HepG2 (cell line): ENCODE measurements around the gene IQSEC1. TPM values are rescaled to one million over a fixed set of nuclear protein-coding genes. Genes with fewer than 3 reads are reported as not detected.

Source experiments
- ATAC-seq: fragments of 200-7000 bp; cut with Tn5 transposase; 3 replicates; pipeline ENCODE4 v1.9.1; 2020; ENCODE audit warnings: mild to moderate bottlenecking, moderate library complexity
- BruUV-seq: library from RNA; stranded (reverse); fragments of 400-500 nt; replicated peaks from 2 replicates; lab custom pipeline; 2021; lab: Mats Ljungman, UMichigan
- CTCF ChIA-PET: fragments of 300-600 bp; formaldehyde crosslinking; extraction: SDS; loops from one replicate; lab custom pipeline; 2021; ENCODE audit warnings: low total read pairs, inconsistent platforms, low intra/inter-chr PET ratio; lab: Yijun Ruan, JAX
- POLR2A ChIA-PET: fragments of 350-600 bp; sonication (Branson Sonifier 250); formaldehyde crosslinking; loops from one replicate; lab custom pipeline; 2020; ENCODE audit warnings: antibody characterized with exemption, inconsistent platforms; lab: Yijun Ruan, JAX
- DNase-seq: peaks from one replicate; pipeline ENCODE4 v3.0.0-alpha.2; 2015; ENCODE audit warnings: low spot score
- FAIRE-seq: peaks from 3 replicates; lab custom pipeline; 2011; peaks lifted over from hg19 to GRCh38; lab: Jason Lieb, UNC
- H2AFZ ChIP-seq: one replicate; pipeline ENCODE4 v1.6.1; 2011; ENCODE audit warnings: low read length, inconsistent platforms
- H3K27ac ChIP-seq: fragments of 300-600 bp; 3 replicates; pipeline ENCODE4 v1.8.0; 2011; ENCODE audit warnings: mixed run types, mild to moderate bottlenecking, mixed read lengths, low read length, inconsistent platforms; ENCODE audit not compliant: insufficient read depth; ENCODE audit errors: extremely low read length
- H3K27me3 ChIP-seq, 2 experiments: fragments of 200-600 bp in 1 of 2; 2 replicates in 1 of 2; 3 replicates in 1 of 2; pipeline versions ENCODE4 v1.6.0 to v1.8.0; 2011; ENCODE audit warnings: low read length in 2 of 2, mild to moderate bottlenecking in 2 of 2, moderate library complexity in 2 of 2, inconsistent platforms in 1 of 2; ENCODE audit not compliant: insufficient read depth in 2 of 2, control insufficient read depth in 1 of 2
- H3K36me3 ChIP-seq, 2 experiments: fragments of 200-600 bp in 1 of 2; replicated peaks in 1 of 2; 2 replicates in 1 of 2; 3 replicates in 1 of 2; pipeline versions ENCODE4 v1.5.1 to v1.8.0; 2011; ENCODE audit warnings: low read length in 2 of 2, inconsistent platforms in 1 of 2; ENCODE audit not compliant: insufficient read depth in 2 of 2, control insufficient read depth in 1 of 2
- H3K4me1 ChIP-seq: 2 replicates; pipeline ENCODE4 v1.5.1; 2012; ENCODE audit warnings: low read length, inconsistent platforms; ENCODE audit not compliant: insufficient read depth
- H3K4me2 ChIP-seq: 2 replicates; pipeline ENCODE4 v1.6.0; 2011; ENCODE audit warnings: low read depth, low read length, inconsistent platforms
- H3K4me3 ChIP-seq, 3 experiments: fragments of 200-600 bp in 1 of 3; sonication (generic), shearing (Covaris generic) in 1 of 3; replicated peaks in 1 of 3; 2 replicates each; pipeline ENCODE4 v1.5.1; 2011 to 2016; ENCODE audit warnings: low read length in 3 of 3, inconsistent platforms in 2 of 3, low read depth in 2 of 3, mild to moderate bottlenecking in 2 of 3, control low read depth in 1 of 3, mixed read lengths in 1 of 3; ENCODE audit not compliant: insufficient read depth in 1 of 3
- H3K79me2 ChIP-seq: one replicate; pipeline ENCODE4 v1.6.1; 2011; ENCODE audit warnings: low read length, inconsistent platforms; ENCODE audit not compliant: insufficient read depth
- H3K9ac ChIP-seq: 2 replicates; pipeline ENCODE4 v1.6.0; 2011; ENCODE audit warnings: mild to moderate bottlenecking, low read depth, low read length, inconsistent platforms; ENCODE audit not compliant: insufficient read depth
- H3K9me3 ChIP-seq: 2 replicates; pipeline ENCODE4 v1.5.1; 2012; ENCODE audit warnings: mild to moderate bottlenecking, low read length
- H4K20me1 ChIP-seq: 2 replicates; pipeline ENCODE4 v1.6.0; 2011; ENCODE audit warnings: inconsistent platforms, mild to moderate bottlenecking, low read length, moderate library complexity; ENCODE audit not compliant: insufficient read depth
- AGO2 ChIP-seq: fragments of 200-400 bp; formaldehyde crosslinking; optimal IDR thresholded peaks from 2 replicates; pipeline ENCODE3; 2017; ENCODE audit warnings: mild to moderate bottlenecking, low read depth, low read length, moderate library complexity
- KAT8 ChIP-seq: IDR thresholded peaks from 2 replicates; pipeline ENCODE4 v1.6.1; 2016; ENCODE audit warnings: missing genetic modification reagents, missing compliant biosample characterization
- KDM1A ChIP-seq: IDR thresholded peaks from 2 replicates; pipeline ENCODE4 v1.6.1; 2016; ENCODE audit warnings: missing compliant biosample characterization
- NCOA1 ChIP-seq: sonication (generic); formaldehyde crosslinking; IDR thresholded peaks from 2 replicates; pipeline ENCODE4 v1.9.0; 2021; ENCODE audit warnings: missing genetic modification reagents
- NFYB ChIP-seq: sonication (generic); formaldehyde crosslinking; IDR thresholded peaks from 2 replicates; pipeline ENCODE4 v1.4.0; 2020; ENCODE audit warnings: missing genetic modification reagents
- PCBP2 ChIP-seq: fragments of 200-400 bp; formaldehyde crosslinking; optimal IDR thresholded peaks from 2 replicates; pipeline ENCODE3; 2018; ENCODE audit warnings: low read length, low read depth; ENCODE audit not compliant: poor library complexity, severe bottlenecking
- POLR2A ChIP-seq, 2 experiments: IDR thresholded peaks; 2 replicates each; pipeline ENCODE4 v1.6.1; 2011; ENCODE audit warnings: low read depth in 2 of 2, low read length in 2 of 2, mild to moderate bottlenecking in 1 of 2, moderate library complexity in 1 of 2; ENCODE audit not compliant: insufficient read depth in 1 of 2
- POLR2G ChIP-seq: fragments of 200-400 bp; formaldehyde crosslinking; IDR thresholded peaks from 2 replicates; pipeline ENCODE4 v1.6.1; 2018; ENCODE audit warnings: mild to moderate bottlenecking, low read depth, low read length, moderate library complexity
- RFX3 ChIP-seq: IDR thresholded peaks from 2 replicates; pipeline ENCODE4 v1.6.1; 2016; ENCODE audit warnings: missing biosample characterization, missing genetic modification reagents
- ZBTB21 ChIP-seq: sonication (generic); formaldehyde crosslinking; IDR thresholded peaks from 2 replicates; pipeline ENCODE4 v1.4.0; 2020; ENCODE audit warnings: missing genetic modification reagents
- ZNF460 ChIP-seq: sonication (generic); formaldehyde crosslinking; IDR thresholded peaks from 2 replicates; pipeline ENCODE4 v1.5.1; 2020; ENCODE audit warnings: missing genetic modification reagents, mild to moderate bottlenecking, borderline replicate concordance
- ZNF549 ChIP-seq: sonication (generic); formaldehyde crosslinking; IDR thresholded peaks from 2 replicates; pipeline ENCODE4 v1.5.0; 2020; ENCODE audit warnings: missing genetic modification reagents
- ZNF841 ChIP-seq: sonication (generic); formaldehyde crosslinking; IDR thresholded peaks from 2 replicates; pipeline ENCODE4 v1.8.1; 2023; ENCODE audit warnings: missing genetic modification reagents, borderline replicate concordance
- ZSCAN20 ChIP-seq: sonication (generic); formaldehyde crosslinking; IDR thresholded peaks from 2 replicates; pipeline ENCODE4 v1.4.0; 2020; ENCODE audit warnings: missing genetic modification reagents, mild to moderate bottlenecking, borderline replicate concordance
- ZSCAN22 ChIP-seq: sonication (generic); formaldehyde crosslinking; IDR thresholded peaks from 2 replicates; pipeline ENCODE4 v1.4.0; 2020; ENCODE audit warnings: mild to moderate bottlenecking, missing genetic modification reagents
- WGBS: methylation state at CpG from one replicate; pipeline ENCODE4 v1.1.6; 2017; ENCODE audit warnings: low lambda C conversion rate; 5-methylcytosine and 5-hydroxymethylcytosine counted together
- in situ Hi-C: cut with HindIII; loops from 2 replicates; pipeline ENCODE4 v1.10.0; 2017; ENCODE audit warnings: low pct_unique_long_range_greater_than_20kb; ENCODE audit not compliant: extremely low pct_ligation_motif_present
- intact Hi-C: fragments of 100-400 bp; cut with micrococcal nuclease; formaldehyde crosslinking; loops from one replicate; pipeline ENCODE4 v1.10.0; 2022; ENCODE audit not compliant: unreplicated experiment
- polyA plus RNA-seq, 8 experiments: library from polyadenylated mRNA; depleted of rRNA in 3 of 8; stranded (reverse) in 7 of 8; unstranded in 1 of 8; fragments of >200 nt; fragmentation: Illumina TruSeq in 4 of 8; extraction: Trizol in 4 of 8; gene quantifications; 2 replicates each; pipeline versions ENCODE4 v1.2.1 to v1.2.3, GENCODE V29; 2011 to 2016; ENCODE audit warnings: low read depth in 4 of 8, missing spikeins in 1 of 8, mixed read lengths in 1 of 8; ENCODE audit not compliant: insufficient read depth in 1 of 8
- total RNA-seq, 5 experiments: library from RNA; depleted of rRNA; stranded (reverse); fragments of >200 nt; fragmentation: Illumina TruSeq; extraction: Trizol; gene quantifications; 2 replicates each; pipeline ENCODE4 v1.2.3, GENCODE V29; 2016; ENCODE audit warnings: low read depth in 1 of 5
- TF ChIP-seq, protein P1 (sequence below), 2 experiments: IDR thresholded peaks; 2 replicates each; pipeline ENCODE4 v1.6.1; 2011 to 2012; ENCODE audit warnings: low read length in 2 of 2, borderline replicate concordance in 1 of 2, low read depth in 1 of 2, mild to moderate bottlenecking in 1 of 2, moderate library complexity in 1 of 2

IQSEC1 gene
- total and polyA plus RNA-seq, 2 of the 13 experiments (the other 11 are each of a cell fraction or from before 2014, with no cell fraction given) = 17.4 to 20.2 TPM

DNA sequence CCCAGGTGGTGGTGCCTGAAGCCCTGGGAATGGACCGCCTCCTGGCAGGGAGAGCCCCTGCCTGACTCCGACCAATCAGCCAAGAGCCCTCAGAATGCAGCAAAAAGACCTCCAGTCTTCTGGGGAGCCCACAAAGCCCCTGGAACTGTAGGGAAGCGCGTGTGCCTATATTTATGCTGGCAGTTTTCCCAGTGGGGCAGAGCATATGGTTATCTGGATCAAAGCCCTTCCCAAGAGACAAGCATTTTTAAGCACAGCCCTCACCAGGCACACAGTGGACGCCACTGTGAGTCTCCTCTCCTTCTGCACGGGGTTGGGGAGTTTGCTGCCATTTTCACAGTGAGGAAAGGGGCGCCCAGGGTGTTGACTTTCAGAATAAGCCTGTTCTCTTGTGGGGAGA is 150.9 kb downstream of the IQSEC1 start:
- BruUV-seq = no TSS peak

DNA sequence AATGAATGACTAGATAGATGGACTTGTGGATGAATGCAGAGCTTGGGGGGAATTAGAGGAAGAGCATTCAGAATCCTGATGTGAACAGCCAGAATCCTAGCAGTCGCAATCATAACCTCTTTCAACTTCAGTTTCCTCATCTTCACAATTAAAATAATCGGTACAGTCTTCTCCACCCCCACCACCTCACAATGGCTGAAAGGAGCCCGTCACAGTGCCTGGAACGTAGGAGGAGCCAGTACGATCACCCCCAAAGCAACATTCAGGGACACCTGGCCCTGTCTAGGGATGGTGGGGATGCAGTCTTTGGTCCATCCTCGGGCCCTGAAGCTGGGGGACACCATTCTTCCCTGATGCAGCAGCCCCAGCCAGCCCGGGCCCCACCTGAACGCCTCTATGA is 151.5 kb downstream of the IQSEC1 start:
- Histone ChIP-seq H3K79me2 (no peaks in the 10 kb centered on the region), H3K36me3 (peaks cover 50 to 94% of the 10 kb centered on the region in 2 experiments), H3K9me3 (no peaks in the 10 kb centered on the region), H3K9ac (no peak overlapping the region), H3K4me1 (no peaks in the 10 kb centered on the region), H4K20me1 (peaks cover 3% of the 10 kb centered on the region; the same call in 1 of the 2 replicates), H2AFZ (no peak overlapping the region), H3K27me3 (no peaks in the 10 kb centered on the region), H3K4me3 (no peak overlapping the region), H3K27ac (no peak overlapping the region), H3K4me2 (no peak overlapping the region)
- intact Hi-C loops (no loop called here), in situ Hi-C loops (no loop called here)
- 97% methylated on average over 8 of the region's 8 CpGs for WGBS
- FAIRE-seq = no peak
- DNase-seq = no peak
- POLR2A ChIA-PET = no interaction called here
- no peak for ATAC-seq
- CTCF ChIA-PET = no interaction called here
- BruUV-seq = no TSS peak
- no peak for TF ChIP-seq ZNF841 (CRISPR knock-in tag)
- no peak for TF ChIP-seq ZBTB21 (CRISPR knock-in tag)
- no peak for TF ChIP-seq PCBP2
- TF ChIP-seq KDM1A (CRISPR knock-in tag) = no peak
- TF ChIP-seq KAT8 (CRISPR knock-in tag) = no peak
- TF ChIP-seq RFX3 (CRISPR knock-in tag) = no peak
- TF ChIP-seq, protein P1, sequence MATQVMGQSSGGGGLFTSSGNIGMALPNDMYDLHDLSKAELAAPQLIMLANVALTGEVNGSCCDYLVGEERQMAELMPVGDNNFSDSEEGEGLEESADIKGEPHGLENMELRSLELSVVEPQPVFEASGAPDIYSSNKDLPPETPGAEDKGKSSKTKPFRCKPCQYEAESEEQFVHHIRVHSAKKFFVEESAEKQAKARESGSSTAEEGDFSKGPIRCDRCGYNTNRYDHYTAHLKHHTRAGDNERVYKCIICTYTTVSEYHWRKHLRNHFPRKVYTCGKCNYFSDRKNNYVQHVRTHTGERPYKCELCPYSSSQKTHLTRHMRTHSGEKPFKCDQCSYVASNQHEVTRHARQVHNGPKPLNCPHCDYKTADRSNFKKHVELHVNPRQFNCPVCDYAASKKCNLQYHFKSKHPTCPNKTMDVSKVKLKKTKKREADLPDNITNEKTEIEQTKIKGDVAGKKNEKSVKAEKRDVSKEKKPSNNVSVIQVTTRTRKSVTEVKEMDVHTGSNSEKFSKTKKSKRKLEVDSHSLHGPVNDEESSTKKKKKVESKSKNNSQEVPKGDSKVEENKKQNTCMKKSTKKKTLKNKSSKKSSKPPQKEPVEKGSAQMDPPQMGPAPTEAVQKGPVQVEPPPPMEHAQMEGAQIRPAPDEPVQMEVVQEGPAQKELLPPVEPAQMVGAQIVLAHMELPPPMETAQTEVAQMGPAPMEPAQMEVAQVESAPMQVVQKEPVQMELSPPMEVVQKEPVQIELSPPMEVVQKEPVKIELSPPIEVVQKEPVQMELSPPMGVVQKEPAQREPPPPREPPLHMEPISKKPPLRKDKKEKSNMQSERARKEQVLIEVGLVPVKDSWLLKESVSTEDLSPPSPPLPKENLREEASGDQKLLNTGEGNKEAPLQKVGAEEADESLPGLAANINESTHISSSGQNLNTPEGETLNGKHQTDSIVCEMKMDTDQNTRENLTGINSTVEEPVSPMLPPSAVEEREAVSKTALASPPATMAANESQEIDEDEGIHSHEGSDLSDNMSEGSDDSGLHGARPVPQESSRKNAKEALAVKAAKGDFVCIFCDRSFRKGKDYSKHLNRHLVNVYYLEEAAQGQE (IDR thresholded peaks at IDR 0.05; ENCODE audit: borderline replicate concordance in 1 of 2, low read depth in 1 of 2, low read length in 2 of 2) = no peak
- TF ChIP-seq POLR2A (IDR thresholded peaks at IDR 0.05; ENCODE audit: insufficient read depth in 1 of 2, low read depth in 2 of 2, low read length in 2 of 2) = no peak
- TF ChIP-seq ZSCAN22 (CRISPR knock-in tag) = no peak
- TF ChIP-seq AGO2 = no peak
- TF ChIP-seq NFYB (CRISPR knock-in tag) = no peak
- no peak for TF ChIP-seq POLR2G
- no peak for TF ChIP-seq ZNF460 (CRISPR knock-in tag)

More for the DNA sequence above, 150.9 kb downstream of the IQSEC1 start:
- Histone ChIP-seq H3K4me2 (no peak overlapping the region), H3K27me3 (no peaks in the 10 kb centered on the region), H3K9me3 (no peaks in the 10 kb centered on the region), H3K9ac (no peak overlapping the region), H3K4me1 (no peaks in the 10 kb centered on the region), H3K4me3 (no peak overlapping the region), H3K79me2 (no peaks in the 10 kb centered on the region), H3K36me3 (peaks cover 55 to 89% of the 10 kb centered on the region in 2 experiments), H3K27ac (no peak overlapping the region), H4K20me1 (peaks cover 9% of the 10 kb centered on the region; the same call in 1 of the 2 replicates), H2AFZ (no peak overlapping the region)
- ATAC-seq (no peak), DNase-seq (no peak), FAIRE-seq (no peak)
- TF ChIP-seq ZSCAN20 (no peak), NCOA1 (CRISPR knock-in tag) (no peak), ZNF549 (CRISPR knock-in tag) (no peak)
- 100% methylated on average over 4 of the region's 7 CpGs for WGBS
- ChIA-PET POLR2A (no interaction called here), CTCF (no interaction called here)
- intact Hi-C loops = no loop called here
- in situ Hi-C loops = no loop called here
